ENCODE results near the gene FHAD1.

GRCh38 chr1:15352128-15352957, 105.3 kb downstream of the FHAD1 start:
- TF ChIP-seq CTCF (IDR thresholded peaks at IDR 0.05) (no peak), POLR2A (IDR thresholded peaks at IDR 0.05; ENCODE audit: low read depth) (no peak), POLR2AphosphoS5 (IDR thresholded peaks at IDR 0.05) (no peak)

Measured in esophagus muscularis mucosa (tissue), 3 donors.